GM12872 (cell line): ENCODE data around the gene DSC3.

Experiments used
- CTCF ChIP-seq: IDR thresholded peaks from 3 replicates; pipeline ENCODE4 v1.5.1; 2011; ENCODE audit warnings: low read depth, mild to moderate bottlenecking, low read length, moderate library complexity; ENCODE audit not compliant: insufficient read depth

DSC3 gene

DNA sequence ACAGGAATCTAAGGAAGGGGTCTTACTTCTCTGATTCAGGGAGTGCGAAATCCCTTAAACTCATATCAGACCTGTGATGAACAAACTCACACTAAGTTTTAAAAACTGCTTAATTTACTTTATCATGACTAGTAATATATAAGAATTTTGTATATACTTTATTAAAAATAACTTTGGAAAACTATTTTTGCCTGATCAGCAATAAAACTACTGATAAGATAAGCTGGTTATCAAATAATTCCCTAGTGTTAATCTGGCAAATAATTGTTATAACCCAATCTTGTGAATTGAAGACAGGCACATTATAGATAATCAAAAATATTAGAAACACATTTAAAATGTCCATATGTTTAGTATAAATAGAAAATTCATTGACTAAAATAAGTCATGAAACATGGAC lies 23.7 kb upstream of the DSC3 start:
- no peak for TF ChIP-seq CTCF

- no peak for TF ChIP-seq CTCF
Measured at GRCh38 chr18:31065036-31065773, 22.7 kb upstream of the DSC3 start.

DNA sequence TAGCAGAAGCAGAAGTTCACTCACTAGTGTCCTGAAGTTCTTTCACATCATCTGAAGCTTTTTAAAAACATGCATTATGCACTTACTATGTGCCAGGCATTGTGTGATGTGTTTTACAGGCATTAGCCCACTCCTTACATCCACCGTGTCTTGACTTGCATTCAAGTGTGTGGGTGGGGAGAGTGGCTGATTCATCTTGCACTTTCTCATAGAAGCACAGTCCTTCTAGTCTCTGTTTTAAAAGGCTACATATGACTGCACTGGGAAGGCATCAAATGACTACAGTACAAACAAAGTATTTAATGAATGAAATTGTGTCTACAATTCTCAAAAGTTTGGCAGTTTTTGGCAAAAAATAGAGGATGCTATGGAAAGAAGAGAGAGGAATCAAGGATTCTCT lies 21.6 kb upstream of the DSC3 start:
- no peak for TF ChIP-seq CTCF

DNA sequence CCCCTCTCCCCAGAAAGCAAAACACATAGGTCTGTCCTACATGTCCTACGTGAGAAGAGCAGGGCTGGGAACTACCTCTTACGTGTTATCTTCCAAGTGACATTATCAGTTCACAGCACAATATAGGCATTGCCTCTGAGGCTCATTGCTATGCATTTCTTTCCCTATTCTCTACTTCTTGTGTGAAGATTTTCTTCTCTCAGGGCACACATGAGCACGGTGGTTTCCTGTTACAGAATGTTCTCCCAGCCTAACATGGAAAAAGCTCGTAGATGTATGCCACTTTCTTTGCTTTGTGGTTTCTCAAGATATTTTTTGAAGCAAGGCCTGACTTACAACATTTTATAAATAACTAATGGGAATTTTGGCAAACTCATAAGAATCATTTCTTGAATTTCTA lies 19.4 kb upstream of the DSC3 start:
- no peak for TF ChIP-seq CTCF

DNA sequence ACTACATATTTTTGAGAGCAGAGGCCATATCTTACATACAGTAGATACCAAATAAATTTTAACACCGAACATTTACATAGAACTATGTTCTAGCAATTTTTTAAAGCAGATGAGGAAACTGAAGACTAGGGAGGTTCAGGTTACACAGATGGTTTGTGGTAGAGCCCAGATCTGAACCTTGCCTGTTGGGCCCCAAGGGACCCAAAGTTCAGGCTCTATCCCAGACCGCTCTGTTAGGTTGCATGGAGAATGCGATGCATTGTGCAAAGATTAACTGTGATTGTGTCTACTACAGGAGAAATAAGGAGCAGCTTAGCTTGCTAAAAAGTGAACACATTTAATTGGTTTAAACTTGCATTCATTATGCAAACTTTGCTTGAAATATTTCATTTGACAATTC lies 16.4 kb upstream of the DSC3 start:
- no peak for TF ChIP-seq CTCF

DNA sequence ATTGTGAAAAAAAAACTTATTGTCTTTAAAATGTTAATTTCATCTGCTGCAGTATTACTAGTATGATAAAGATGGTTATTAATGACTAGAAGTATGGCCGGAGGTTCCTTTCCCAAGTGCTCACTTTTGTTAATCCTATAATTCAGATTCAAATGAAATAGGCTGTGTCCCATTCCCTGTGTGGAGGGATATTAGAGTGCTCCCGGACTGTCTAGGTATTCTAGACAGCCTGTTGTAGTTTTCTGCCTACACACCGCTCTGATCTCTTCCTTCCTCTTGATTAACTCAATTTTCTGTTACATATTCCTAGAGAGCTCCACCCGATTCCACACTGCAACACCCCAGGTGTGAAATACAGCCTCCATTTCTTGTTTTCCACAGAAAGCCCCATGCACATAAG lies 15.4 kb upstream of the DSC3 start:
- TF ChIP-seq CTCF, result no peak

GRCh38 chr18:31057051-31057450 lies 14.5 kb upstream of the DSC3 start:
- no peak for TF ChIP-seq CTCF
